ENCODE measurements around the gene TXLNG. TPM values are rescaled to one million over a fixed set of nuclear protein-coding genes. Genes with fewer than 3 reads are reported as not detected.

The TXLNG gene
- total RNA-seq, 6 donors from 2014 or later = 8.1 to 23.5 (median 12.6) TPM

DNA sequence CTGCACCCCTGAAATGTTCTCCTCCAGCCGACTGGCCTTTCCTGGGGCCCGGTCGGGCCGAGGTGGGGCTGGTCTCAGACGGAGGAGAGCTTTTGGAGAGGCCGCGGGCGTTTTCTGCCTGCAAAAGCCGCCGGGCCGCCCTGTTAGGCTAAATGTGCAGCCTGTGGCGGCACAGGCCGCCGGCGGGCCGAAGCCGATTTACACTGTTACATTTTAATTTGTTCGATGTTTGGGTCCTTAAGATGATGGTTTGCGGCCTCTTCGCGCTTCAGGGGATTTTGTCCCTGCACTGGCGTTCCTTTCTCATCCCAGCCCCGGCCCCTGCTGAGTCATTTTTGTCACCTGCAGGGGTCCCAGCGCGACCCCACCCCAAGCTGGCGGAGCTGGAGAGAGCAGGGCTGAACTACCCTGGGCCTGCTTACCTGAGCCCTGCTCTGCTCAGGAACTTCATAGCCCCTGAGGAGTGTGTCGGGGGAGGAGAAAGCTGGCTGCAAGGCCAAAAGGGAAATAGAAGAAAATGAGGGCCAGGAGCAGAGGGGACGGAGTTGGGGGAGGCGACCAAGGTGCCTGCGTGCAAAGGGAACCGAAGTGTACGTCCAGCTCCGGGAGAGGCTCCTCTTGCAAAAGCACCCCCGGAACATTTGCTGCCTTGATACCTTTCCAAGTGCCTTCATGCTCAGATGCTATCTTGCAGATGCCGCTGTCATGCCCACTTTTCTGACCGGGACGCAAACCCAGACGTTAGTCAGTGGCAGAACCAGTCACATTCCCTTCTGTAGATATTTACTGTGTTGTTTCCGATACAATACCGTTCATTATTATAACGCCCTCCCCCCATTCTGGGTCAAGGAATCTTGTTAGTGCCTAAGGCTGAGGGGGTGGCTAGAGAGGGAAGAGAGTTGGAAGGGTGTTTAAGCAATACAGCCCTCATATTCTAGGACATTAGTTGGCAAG is 84.9 kb downstream of the TXLNG start:
- peaks cover 0 to 11% (median 0%) of the 10 kb centered on the region in 4 donors for H3K27me3 ChIP-seq
- H3K4me3 ChIP-seq = peak overlapping the region; percentile 59 to 84 (median 72)
- ATAC-seq (ENCODE audit: low FRiP score in 2 of 2) (peak; percentile 31 to 32), DNase-seq (peak; percentile 24 to 86)
- no peaks in the 10 kb centered on the region for H3K9me3 ChIP-seq
- H3K4me1 ChIP-seq = peaks cover 8 to 35% (median 17%) of the 10 kb centered on the region in 4 donors
- peak overlapping the region; percentile 77 to 91 (median 88) for H3K27ac ChIP-seq
- H3K36me3 ChIP-seq = no peaks in the 10 kb centered on the region
- 4 to 23% methylated on average over 16 to 28 of the region's 41 CpGs for WGBS, 2 donors
- TF ChIP-seq, protein P1, sequence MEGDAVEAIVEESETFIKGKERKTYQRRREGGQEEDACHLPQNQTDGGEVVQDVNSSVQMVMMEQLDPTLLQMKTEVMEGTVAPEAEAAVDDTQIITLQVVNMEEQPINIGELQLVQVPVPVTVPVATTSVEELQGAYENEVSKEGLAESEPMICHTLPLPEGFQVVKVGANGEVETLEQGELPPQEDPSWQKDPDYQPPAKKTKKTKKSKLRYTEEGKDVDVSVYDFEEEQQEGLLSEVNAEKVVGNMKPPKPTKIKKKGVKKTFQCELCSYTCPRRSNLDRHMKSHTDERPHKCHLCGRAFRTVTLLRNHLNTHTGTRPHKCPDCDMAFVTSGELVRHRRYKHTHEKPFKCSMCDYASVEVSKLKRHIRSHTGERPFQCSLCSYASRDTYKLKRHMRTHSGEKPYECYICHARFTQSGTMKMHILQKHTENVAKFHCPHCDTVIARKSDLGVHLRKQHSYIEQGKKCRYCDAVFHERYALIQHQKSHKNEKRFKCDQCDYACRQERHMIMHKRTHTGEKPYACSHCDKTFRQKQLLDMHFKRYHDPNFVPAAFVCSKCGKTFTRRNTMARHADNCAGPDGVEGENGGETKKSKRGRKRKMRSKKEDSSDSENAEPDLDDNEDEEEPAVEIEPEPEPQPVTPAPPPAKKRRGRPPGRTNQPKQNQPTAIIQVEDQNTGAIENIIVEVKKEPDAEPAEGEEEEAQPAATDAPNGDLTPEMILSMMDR (IDR thresholded peaks at IDR 0.05) = no peak
- no peak for TF ChIP-seq POLR2AphosphoS5 (IDR thresholded peaks at IDR 0.05)
- no peak for TF ChIP-seq EP300 (IDR thresholded peaks at IDR 0.05)
- TF ChIP-seq POLR2A (IDR thresholded peaks at IDR 0.05) = no peak

- Histone ChIP-seq H3K36me3 (no peaks in the 10 kb centered on the region), H3K4me3 (no peak overlapping the region), H3K27me3 (peaks cover 0 to 11% (median 0%) of the 10 kb centered on the region in 4 donors), H3K9me3 (no peaks in the 10 kb centered on the region), H3K27ac (no peak overlapping the region), H3K4me1 (peaks cover 5 to 31% (median 14%) of the 10 kb centered on the region in 4 donors)
- 76 to 84% methylated on average over 8 of the region's 8 CpGs for WGBS, 2 donors
- no peak for ATAC-seq (ENCODE audit: low FRiP score in 2 of 2)
- no peak for DNase-seq
- TF ChIP-seq EP300 (IDR thresholded peaks at IDR 0.05) = no peak
- no peak for TF ChIP-seq POLR2A (IDR thresholded peaks at IDR 0.05)
- TF ChIP-seq, protein P1 (IDR thresholded peaks at IDR 0.05) = no peak
- TF ChIP-seq POLR2AphosphoS5 (IDR thresholded peaks at IDR 0.05) = no peak
Observed at GRCh38 chrX:16873106-16873505, 86.8 kb downstream of the TXLNG start.

- DNase-seq (no peak), ATAC-seq (ENCODE audit: low FRiP score in 2 of 2) (no peak)
- Histone ChIP-seq H3K36me3 (no peaks in the 10 kb centered on the region), H3K4me1 (peaks cover 0 to 16% (median 4%) of the 10 kb centered on the region in 4 donors), H3K9me3 (no peaks in the 10 kb centered on the region), H3K27ac (no peak overlapping the region), H3K27me3 (peaks cover 0 to 11% (median 0%) of the 10 kb centered on the region in 4 donors), H3K4me3 (no peak overlapping the region)
- WGBS, 2 donors = 74 to 89% methylated on average over 5 of the region's 5 CpGs
- TF ChIP-seq POLR2AphosphoS5 (IDR thresholded peaks at IDR 0.05) (no peak), POLR2A (IDR thresholded peaks at IDR 0.05) (no peak), EP300 (IDR thresholded peaks at IDR 0.05) (no peak)
- TF ChIP-seq, protein P1 (IDR thresholded peaks at IDR 0.05) = no peak
Observed at GRCh38 chrX:16874458-16875095, 88.3 kb downstream of the TXLNG start.

GRCh38 chrX:16876696-16877095 is 90.4 kb downstream of the TXLNG start:
- TF ChIP-seq POLR2A (IDR thresholded peaks at IDR 0.05) = no peak
- TF ChIP-seq EP300 (IDR thresholded peaks at IDR 0.05) = no peak
- no peak for TF ChIP-seq POLR2AphosphoS5 (IDR thresholded peaks at IDR 0.05)
- TF ChIP-seq, protein P1 (IDR thresholded peaks at IDR 0.05) = no peak
- Histone ChIP-seq H3K4me3 (no peak overlapping the region), H3K4me1 (peaks cover 0 to 3% (median 0%) of the 10 kb centered on the region in 4 donors), H3K27ac (no peak overlapping the region), H3K36me3 (no peaks in the 10 kb centered on the region), H3K9me3 (no peaks in the 10 kb centered on the region), H3K27me3 (no peaks in the 10 kb centered on the region)
- no peak for ATAC-seq (ENCODE audit: low FRiP score in 2 of 2)
- WGBS, 2 donors = 45 to 47% methylated on average over 1 of the region's 1 CpG
- DNase-seq = no peak

Measured in upper lobe of left lung (tissue), 6 donors.